Tibial nerve (tissue), 4 donors: ENCODE results near the gene HGFAC. TPM values are rescaled to one million over a fixed set of nuclear protein-coding genes. Genes with fewer than 3 reads are reported as not detected.

Experiments used
- DNase-seq, 2 donors: peaks; one replicate each; pipeline ENCODE4 v3.0.0-alpha.2; 2019; ENCODE audit warnings: low spot score in 2 of 2
- H3K27ac ChIP-seq, 4 donors: fragments of 200-600 bp; sonication (generic) in 3 of 4; one replicate each; pipeline ENCODE4 v1.5.1; 2017 to 2019; ENCODE audit warnings: mild to moderate bottlenecking in 1 of 4
- H3K27me3 ChIP-seq, 2 donors: fragments of 200-600 bp; sonication (generic) in 1 of 2; one replicate each; pipeline versions ENCODE4 v1.5.1 to v1.6.0; 2017 to 2019
- H3K36me3 ChIP-seq, 3 donors: fragments of 200-600 bp; sonication (generic); one replicate each; pipeline ENCODE4 v1.5.1; 2018 to 2019
- H3K4me1 ChIP-seq, 4 donors: fragments of 200-600 bp; sonication (generic) in 3 of 4; one replicate each; pipeline ENCODE4 v1.5.1; 2017 to 2019
- H3K4me3 ChIP-seq, 4 donors: fragments of 200-600 bp; sonication (generic) in 3 of 4; one replicate each; pipeline ENCODE4 v1.5.1; 2017 to 2019; ENCODE audit warnings: mild to moderate bottlenecking in 1 of 4, moderate library complexity in 1 of 4
- H3K9me3 ChIP-seq, 4 donors: fragments of 200-600 bp; sonication (generic) in 3 of 4; one replicate each; pipeline ENCODE4 v1.5.1; 2017 to 2019
- CTCF ChIP-seq, 5 experiments: fragments of 200-600 bp in 3 of 5; fragments of 450-650 bp in 2 of 5; sonication (generic) in 3 of 5; IDR thresholded peaks; one replicate each; pipeline ENCODE4 v1.5.1; 2016 to 2019; ENCODE audit warnings: antibody characterized with exemption in 5 of 5, mild to moderate bottlenecking in 3 of 5, moderate library complexity in 2 of 5
- EP300 ChIP-seq, 2 donors: sonication (generic); formaldehyde crosslinking; IDR thresholded peaks; one replicate each; pipeline ENCODE4 v1.6.1; 2017; ENCODE audit warnings: antibody characterized with exemption in 2 of 2, mild to moderate bottlenecking in 1 of 2
- POLR2A ChIP-seq, 2 donors: fragments of 450-650 bp; IDR thresholded peaks; one replicate each; pipeline ENCODE4 v1.6.1; 2017; ENCODE audit warnings: antibody characterized with exemption in 2 of 2, mild to moderate bottlenecking in 2 of 2, moderate library complexity in 2 of 2
- WGBS, 2 donors: methylation state at CpG; one replicate each; pipeline ENCODE4 v1.1.5; 2018; 5-methylcytosine and 5-hydroxymethylcytosine counted together
- total RNA-seq, 4 donors: library from RNA; depleted of rRNA; stranded (reverse); fragments of >200 nt; gene quantifications; one replicate each; pipeline ENCODE4 v1.1.0, GENCODE V29; 2016

Gene HGFAC
- total RNA-seq, 4 donors from 2014 or later, result not detected

GRCh38 chr4:3436048-3436797 lies 5.5 kb upstream of the HGFAC start:
- H3K27me3 ChIP-seq, result no peaks in the 10 kb centered on the region
- H3K9me3 ChIP-seq, result no peaks in the 10 kb centered on the region
- TF ChIP-seq POLR2A (IDR thresholded peaks at IDR 0.05), result no peak
- no peak for TF ChIP-seq EP300 (IDR thresholded peaks at IDR 0.05)
- no peak for TF ChIP-seq CTCF (IDR thresholded peaks at IDR 0.05)
- 51 to 58% methylated on average over 14 to 17 of the region's 22 CpGs for WGBS, 2 donors
- peaks cover 0 to 27% (median 0%) of the 10 kb centered on the region in 3 donors for H3K36me3 ChIP-seq
- no peak for DNase-seq
- H3K27ac ChIP-seq, result peak overlapping the region in 1 of 4 donors; percentile 20
- peaks cover 0 to 11% (median 0%) of the 10 kb centered on the region in 4 donors for H3K4me1 ChIP-seq
- no peak overlapping the region for H3K4me3 ChIP-seq

- WGBS, 2 donors, result 77 to 83% methylated on average over 13 to 14 of the region's 19 CpGs
Observed at GRCh38 chr4:3436798-3437581, 4.8 kb upstream of the HGFAC start.

GRCh38 chr4:3437582-3437936 lies 4.2 kb upstream of the HGFAC start:
- no peak overlapping the region for H3K4me3 ChIP-seq
- H3K4me1 ChIP-seq, result peaks cover 0 to 11% (median 0%) of the 10 kb centered on the region in 4 donors
- no peaks in the 10 kb centered on the region for H3K9me3 ChIP-seq
- H3K27me3 ChIP-seq, result no peaks in the 10 kb centered on the region
- H3K27ac ChIP-seq, result peak overlapping the region in 1 of 4 donors; percentile 20
- no peak for DNase-seq
- TF ChIP-seq POLR2A (IDR thresholded peaks at IDR 0.05) (no peak), EP300 (IDR thresholded peaks at IDR 0.05) (no peak), CTCF (IDR thresholded peaks at IDR 0.05) (no peak)
- H3K36me3 ChIP-seq, result peaks cover 0 to 14% (median 0%) of the 10 kb centered on the region in 3 donors
- WGBS, 2 donors, result 91 to 92% methylated on average over 7 to 9 of the region's 9 CpGs

More at GRCh38 chr4:3436798-3437581, 4.8 kb upstream of the HGFAC start:
- peaks cover 0 to 11% (median 0%) of the 10 kb centered on the region in 4 donors for H3K4me1 ChIP-seq
- DNase-seq, result no peak
- H3K4me3 ChIP-seq, result no peak overlapping the region
- TF ChIP-seq CTCF (IDR thresholded peaks at IDR 0.05), result no peak
- no peak for TF ChIP-seq EP300 (IDR thresholded peaks at IDR 0.05)
- no peaks in the 10 kb centered on the region for H3K9me3 ChIP-seq
- peaks cover 0 to 20% (median 0%) of the 10 kb centered on the region in 3 donors for H3K36me3 ChIP-seq
- no peaks in the 10 kb centered on the region for H3K27me3 ChIP-seq
- H3K27ac ChIP-seq, result peak overlapping the region in 1 of 4 donors; percentile 20

GRCh38 chr4:3437998-3438846 lies 3.5 kb upstream of the HGFAC start:
- TF ChIP-seq CTCF (IDR thresholded peaks at IDR 0.05) (no peak), POLR2A (IDR thresholded peaks at IDR 0.05) (no peak), EP300 (IDR thresholded peaks at IDR 0.05) (no peak)
- no peak for DNase-seq
- 69 to 71% methylated on average over 9 to 26 of the region's 28 CpGs for WGBS, 2 donors
- Histone ChIP-seq H3K27ac (no peak overlapping the region), H3K4me1 (peaks cover 0 to 12% (median under 1%) of the 10 kb centered on the region in 4 donors), H3K4me3 (no peak overlapping the region), H3K9me3 (no peaks in the 10 kb centered on the region), H3K27me3 (no peaks in the 10 kb centered on the region), H3K36me3 (peaks cover 0 to 7% (median 0%) of the 10 kb centered on the region in 3 donors)
